Right atrium auricular region (tissue), 2 donors: ENCODE data around the gene ZNF26. TPM values are rescaled to one million over a fixed set of nuclear protein-coding genes. Genes with fewer than 3 reads are reported as not detected.

Experiments
- DNase-seq: peaks from one replicate; pipeline ENCODE4 v3.0.0-alpha.2; 2019; ENCODE audit warnings: low spot score
- H3K27ac ChIP-seq, 2 donors: fragments of 200-600 bp; sonication (generic); 1 replicate in 1 of 2; 2 replicates in 1 of 2; pipeline ENCODE4 v1.5.1; 2016 to 2019
- H3K27me3 ChIP-seq, 2 donors: fragments of 200-600 bp; sonication (generic); one replicate each; pipeline versions ENCODE4 v1.5.1 to v1.6.0; 2017 to 2019
- H3K36me3 ChIP-seq: fragments of 200-600 bp; sonication (generic); one replicate; pipeline ENCODE4 v1.5.1; 2016
- H3K4me1 ChIP-seq, 2 donors: fragments of 200-600 bp; sonication (generic); one replicate each; pipeline versions ENCODE4 v1.5.1 to v1.6.0; 2017 to 2019
- H3K4me3 ChIP-seq, 2 donors: fragments of 200-600 bp; sonication (generic); 1 replicate in 1 of 2; 2 replicates in 1 of 2; pipeline ENCODE4 v1.5.1; 2017 to 2019; ENCODE audit warnings: mild to moderate bottlenecking in 1 of 2, moderate library complexity in 1 of 2
- H3K9me3 ChIP-seq, 2 donors: fragments of 200-600 bp; sonication (generic); one replicate each; pipeline ENCODE4 v1.5.1; 2019
- CTCF ChIP-seq, 2 donors: fragments of 200-600 bp; sonication (generic); IDR thresholded peaks; one replicate each; pipeline ENCODE4 v1.5.1; 2019; ENCODE audit warnings: antibody characterized with exemption in 2 of 2
- total RNA-seq, 2 donors: library from RNA; depleted of rRNA; stranded (reverse); fragments of >200 nt; gene quantifications; one replicate each; pipeline ENCODE4 v1.1.0, GENCODE V29; 2016

The ZNF26 gene
- total RNA-seq, 2 donors from 2014 or later = 2.2 to 6.6 TPM

- no peaks in the 10 kb centered on the region for H3K27me3 ChIP-seq
- no peaks in the 10 kb centered on the region for H3K4me1 ChIP-seq
- H3K27ac ChIP-seq = no peak overlapping the region
- DNase-seq = no peak
- no peak overlapping the region for H3K4me3 ChIP-seq
- H3K36me3 ChIP-seq = no peaks in the 10 kb centered on the region
- peaks cover 26 to 98% of the 10 kb centered on the region in 2 donors for H3K9me3 ChIP-seq
- no peak for TF ChIP-seq CTCF (IDR thresholded peaks at IDR 0.05)
Measured at GRCh38 chr12:132998741-132999140, 12.6 kb downstream of the ZNF26 start.

DNA sequence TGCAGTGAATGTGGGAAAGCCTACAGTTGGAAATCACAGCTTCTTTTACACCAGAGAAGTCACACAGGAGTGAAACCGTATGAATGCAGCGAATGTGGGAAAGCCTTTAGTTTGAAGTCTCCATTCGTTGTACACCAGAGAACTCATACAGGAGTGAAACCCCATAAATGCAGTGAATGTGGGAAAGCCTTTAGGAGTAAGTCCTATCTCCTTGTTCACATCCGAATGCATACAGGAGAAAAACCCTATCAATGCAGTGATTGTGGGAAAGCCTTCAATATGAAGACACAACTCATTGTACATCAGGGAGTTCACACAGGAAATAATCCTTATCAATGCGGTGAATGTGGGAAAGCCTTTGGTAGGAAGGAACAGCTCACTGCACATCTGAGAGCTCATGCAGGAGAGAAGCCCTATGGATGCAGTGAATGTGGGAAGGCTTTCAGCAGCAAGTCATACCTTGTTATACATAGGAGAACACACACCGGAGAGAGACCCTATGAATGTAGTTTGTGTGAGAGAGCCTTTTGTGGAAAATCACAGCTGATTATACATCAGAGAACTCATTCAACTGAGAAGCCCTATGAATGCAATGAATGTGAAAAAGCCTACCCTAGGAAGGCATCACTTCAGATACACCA lies 24.6 kb downstream of the ZNF26 start:
- Histone ChIP-seq H3K27ac (no peak overlapping the region), H3K27me3 (no peaks in the 10 kb centered on the region), H3K4me1 (no peaks in the 10 kb centered on the region), H3K4me3 (no peak overlapping the region), H3K36me3 (peaks cover 93% of the 10 kb centered on the region), H3K9me3 (peaks cover 18 to 97% of the 10 kb centered on the region in 2 donors)
- DNase-seq = no peak
- TF ChIP-seq CTCF (IDR thresholded peaks at IDR 0.05) = no peak

- no peak overlapping the region for H3K27ac ChIP-seq
- H3K27me3 ChIP-seq = no peaks in the 10 kb centered on the region
- TF ChIP-seq CTCF (IDR thresholded peaks at IDR 0.05) = no peak
- DNase-seq = no peak
- peaks cover 0 to 58% of the 10 kb centered on the region in 2 donors for H3K9me3 ChIP-seq
- no peak overlapping the region for H3K4me3 ChIP-seq
- H3K36me3 ChIP-seq = no peaks in the 10 kb centered on the region
- no peaks in the 10 kb centered on the region for H3K4me1 ChIP-seq
Measured at GRCh38 chr12:133023566-133023965, 37.4 kb downstream of the ZNF26 start.

DNA sequence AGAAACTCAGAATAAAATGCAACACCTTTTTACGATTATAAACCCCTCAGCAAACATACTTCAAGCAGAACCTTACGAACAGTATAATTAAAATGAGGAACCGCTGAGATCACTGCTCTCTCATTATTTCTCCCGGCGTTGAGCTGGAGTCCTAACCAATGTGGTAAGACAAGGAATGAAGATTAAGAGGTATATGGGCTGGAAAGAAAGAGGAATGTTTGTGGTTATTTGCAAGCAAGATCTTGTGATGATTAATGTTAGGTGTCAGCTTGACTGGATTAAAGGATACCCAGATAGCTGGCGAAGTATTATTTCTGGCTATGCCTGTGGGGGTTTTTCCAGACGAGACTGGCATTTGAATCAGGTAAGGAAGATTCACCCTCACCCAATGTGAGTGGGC lies 40.8 kb downstream of the ZNF26 start:
- TF ChIP-seq CTCF (IDR thresholded peaks at IDR 0.05) = no peak
- H3K4me3 ChIP-seq = no peak overlapping the region
- peaks cover 0 to 43% of the 10 kb centered on the region in 2 donors for H3K9me3 ChIP-seq
- H3K36me3 ChIP-seq = no peaks in the 10 kb centered on the region
- H3K27ac ChIP-seq = no peak overlapping the region
- H3K27me3 ChIP-seq = no peaks in the 10 kb centered on the region
- H3K4me1 ChIP-seq = no peaks in the 10 kb centered on the region
- DNase-seq = no peak

DNA sequence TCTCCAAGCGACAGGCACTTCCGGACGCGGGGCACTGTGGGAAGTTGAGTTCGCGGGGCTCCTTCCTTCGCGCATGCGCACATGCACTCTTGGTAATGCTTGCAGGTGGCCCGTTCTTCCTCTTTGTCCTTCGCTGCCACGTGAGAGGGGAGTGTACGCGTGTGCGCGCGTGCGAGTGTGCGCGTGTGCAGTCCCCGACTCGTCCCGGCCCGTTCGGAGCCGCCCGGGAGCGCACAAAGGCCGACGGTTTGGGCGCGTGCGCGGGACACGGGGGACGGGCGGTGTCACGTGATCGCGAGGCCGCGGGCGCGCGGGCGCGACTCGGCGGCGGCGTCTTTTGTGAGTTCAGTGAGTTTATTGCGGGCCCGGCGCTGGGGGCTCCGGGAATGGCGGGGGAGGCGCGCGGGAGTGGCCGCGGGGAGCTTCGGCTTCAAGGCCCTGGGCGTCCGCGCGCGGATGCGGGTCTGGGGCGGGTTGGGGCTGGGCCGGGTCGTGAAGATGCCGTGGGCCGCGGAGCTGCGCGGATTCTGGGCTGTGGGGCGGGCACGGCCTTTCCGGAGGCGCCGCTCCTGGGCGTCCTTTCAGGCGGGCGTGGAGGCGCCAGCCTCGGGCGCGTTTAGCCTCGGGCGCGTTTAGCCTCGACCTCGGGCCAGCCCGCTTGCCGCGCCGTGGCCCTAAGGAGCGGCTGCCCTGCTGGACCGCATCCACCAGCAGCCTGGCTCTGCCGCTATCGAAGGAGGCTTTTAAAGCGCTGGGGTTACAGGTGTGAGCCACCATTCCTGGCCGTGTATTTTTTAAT lies 51.2 kb downstream of the ZNF26 start, which contains the start of gene ZNF84:
Gene ZNF84, plus strand, starts transcription at position 303 of the 799 bp plus-strand sequence. CDS start 3,959 bp downstream, outside the sequence.
- Histone ChIP-seq H3K36me3 (peaks cover 17% of the 10 kb centered on the region), H3K4me3 (peak within 1 kb of the TSS; percentile 59 to 67), H3K27me3 (no peaks in the 10 kb centered on the region), H3K9me3 (peaks cover 21 to 41% of the 10 kb centered on the region in 2 donors), H3K27ac (peak within 1 kb of the TSS; percentile 85 to 91), H3K4me1 (peaks cover 0 to 7% of the 10 kb centered on the region in 2 donors)
- TF ChIP-seq CTCF (IDR thresholded peaks at IDR 0.05) = no peak
- DNase-seq = peak; percentile 98
